Gastrocnemius medialis (tissue), 4 donors: Measurements from ENCODE around the gene CHN2.

ENCODE experiments used
- POLR2A ChIP-seq, 2 donors: fragments of 450-650 bp; IDR thresholded peaks; one replicate each; pipeline ENCODE4 v1.6.1; 2017; ENCODE audit warnings: antibody characterized with exemption in 2 of 2, mild to moderate bottlenecking in 2 of 2, moderate library complexity in 2 of 2
- TF ChIP-seq, protein P1 (sequence below), 5 experiments: fragments of 450-650 bp in 3 of 5; fragments of 200-600 bp in 2 of 5; sonication (generic) in 2 of 5; IDR thresholded peaks in 4 of 5; conservative IDR thresholded peaks in 1 of 5; 1 replicate in 4 of 5; 2 replicates in 1 of 5; pipeline ENCODE4 v1.5.1; 2016 to 2019; ENCODE audit warnings: antibody characterized with exemption in 5 of 5, mild to moderate bottlenecking in 3 of 5, moderate library complexity in 3 of 5

DNA sequence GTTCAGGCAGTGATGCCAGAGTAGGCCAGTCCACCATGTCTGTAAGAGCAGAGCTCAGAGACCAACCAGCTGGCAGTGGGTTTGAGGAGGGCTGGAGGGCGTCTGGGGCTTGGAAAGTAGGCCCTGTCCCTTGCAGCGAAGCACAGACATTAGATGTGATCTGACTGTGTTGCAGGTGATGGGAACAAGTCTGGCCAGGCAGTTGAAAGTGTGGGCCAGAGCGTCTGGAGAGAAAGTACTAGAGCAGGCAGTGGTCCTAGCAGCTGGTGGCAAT, 53.3 kb downstream of the CHN2 start:
- TF ChIP-seq POLR2A (IDR thresholded peaks at IDR 0.05) = no peak
- TF ChIP-seq, protein P1, sequence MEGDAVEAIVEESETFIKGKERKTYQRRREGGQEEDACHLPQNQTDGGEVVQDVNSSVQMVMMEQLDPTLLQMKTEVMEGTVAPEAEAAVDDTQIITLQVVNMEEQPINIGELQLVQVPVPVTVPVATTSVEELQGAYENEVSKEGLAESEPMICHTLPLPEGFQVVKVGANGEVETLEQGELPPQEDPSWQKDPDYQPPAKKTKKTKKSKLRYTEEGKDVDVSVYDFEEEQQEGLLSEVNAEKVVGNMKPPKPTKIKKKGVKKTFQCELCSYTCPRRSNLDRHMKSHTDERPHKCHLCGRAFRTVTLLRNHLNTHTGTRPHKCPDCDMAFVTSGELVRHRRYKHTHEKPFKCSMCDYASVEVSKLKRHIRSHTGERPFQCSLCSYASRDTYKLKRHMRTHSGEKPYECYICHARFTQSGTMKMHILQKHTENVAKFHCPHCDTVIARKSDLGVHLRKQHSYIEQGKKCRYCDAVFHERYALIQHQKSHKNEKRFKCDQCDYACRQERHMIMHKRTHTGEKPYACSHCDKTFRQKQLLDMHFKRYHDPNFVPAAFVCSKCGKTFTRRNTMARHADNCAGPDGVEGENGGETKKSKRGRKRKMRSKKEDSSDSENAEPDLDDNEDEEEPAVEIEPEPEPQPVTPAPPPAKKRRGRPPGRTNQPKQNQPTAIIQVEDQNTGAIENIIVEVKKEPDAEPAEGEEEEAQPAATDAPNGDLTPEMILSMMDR (IDR thresholded peaks at IDR 0.05 in 4 of 5, conservative IDR thresholded peaks at IDR 0.05 in 1 of 5) = no peak
